ENCODE data around the gene LTC4S. TPM values are rescaled to one million over a fixed set of nuclear protein-coding genes. Genes with fewer than 3 reads are reported as not detected.
"Not testable (repeated sequence)": the region's sequence is repeated elsewhere in the genome, so short reads cannot be mapped to it uniquely, and the experiment has no call there.

The LTC4S gene, protein sequence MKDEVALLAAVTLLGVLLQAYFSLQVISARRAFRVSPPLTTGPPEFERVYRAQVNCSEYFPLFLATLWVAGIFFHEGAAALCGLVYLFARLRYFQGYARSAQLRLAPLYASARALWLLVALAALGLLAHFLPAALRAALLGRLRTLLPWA
- total RNA-seq (ENCODE audit: low replicate concordance) = 4.0 and 6.5 TPM in 2 replicates
- long read RNA-seq = 0 reads

GRCh38 chr5:179793468-179794139 lies at the start of gene LTC4S:
LTC4S (plus strand) TSS chr5:179793986; CDS start chr5:179794081, 95 bp downstream.
- Mint-ChIP-seq H3K36me3 (no peaks in the 10 kb centered on the region), H3K4me1 (ENCODE audit: unreplicated experiment) (no peaks in the 10 kb centered on the region), H3K9me3 (no peaks in the 10 kb centered on the region), H3K27me3 (no peaks in the 10 kb centered on the region), H3K4me3 (peak within 1 kb of the TSS; percentile 74), H3K27ac (peak within 1 kb of the TSS; percentile 29)
- no peak for DNase-seq (ENCODE audit: extremely low spot score, unreplicated experiment)
- no peak for TF ChIP-seq CTCF (conservative IDR thresholded peaks at IDR 0.05)

DNA sequence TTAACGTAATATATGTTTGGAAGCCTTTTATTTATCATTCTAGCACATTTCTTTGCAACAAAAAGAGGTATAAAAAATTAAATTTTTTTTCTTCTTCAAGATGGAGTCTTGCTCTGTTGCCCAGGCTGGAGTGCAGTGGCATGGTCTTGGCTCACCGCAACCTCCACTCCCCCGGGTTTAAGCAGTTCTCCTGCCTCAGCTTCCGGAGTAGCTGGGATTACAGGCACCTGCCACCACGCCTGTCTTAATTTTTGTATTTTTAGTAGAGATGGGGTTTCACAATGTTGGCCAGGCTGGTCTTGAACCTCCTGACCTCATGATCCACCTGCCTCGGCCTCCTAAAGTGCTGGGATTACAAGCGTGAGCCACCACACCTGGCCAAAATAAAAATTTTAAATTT lies 49.7 kb upstream of the LTC4S start:
- not testable (repeated sequence) for H3K27ac Mint-ChIP-seq; H3K9me3 Mint-ChIP-seq; H3K27me3 Mint-ChIP-seq; DNase-seq (ENCODE audit: extremely low spot score, unreplicated experiment); H3K4me1 Mint-ChIP-seq (ENCODE audit: unreplicated experiment); H3K4me3 Mint-ChIP-seq
- H3K36me3 Mint-ChIP-seq = peaks cover 26% of the 10 kb centered on the region

DNA sequence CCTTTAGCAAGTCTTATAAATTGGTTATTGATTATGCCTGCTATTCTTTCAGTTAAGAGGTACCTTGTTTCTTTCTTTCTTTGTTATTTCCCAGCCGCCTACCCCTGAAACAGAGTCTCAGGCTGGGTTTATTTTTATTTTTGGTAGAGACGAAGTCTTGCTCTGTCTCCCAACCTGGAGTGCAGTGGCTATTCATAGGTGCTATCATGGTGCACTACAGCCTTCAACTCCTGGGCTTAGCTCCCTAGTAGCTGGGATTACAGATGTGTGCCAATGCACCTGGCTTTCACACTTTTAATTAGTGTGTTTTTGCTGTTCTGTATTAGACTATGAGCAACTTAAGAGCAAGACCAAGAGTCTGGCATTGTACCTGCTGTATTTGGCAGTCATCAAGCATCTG lies 46.9 kb upstream of the LTC4S start:
- Mint-ChIP-seq H3K4me3 (no peak overlapping the region), H3K36me3 (peaks cover 19% of the 10 kb centered on the region), H3K9me3 (peaks cover 6% of the 10 kb centered on the region), H3K27ac (no peak overlapping the region), H3K4me1 (ENCODE audit: unreplicated experiment) (peaks cover 4% of the 10 kb centered on the region), H3K27me3 (no peaks in the 10 kb centered on the region)
- no peak for DNase-seq (ENCODE audit: extremely low spot score, unreplicated experiment)
- no peak for TF ChIP-seq CTCF (conservative IDR thresholded peaks at IDR 0.05)

DNA sequence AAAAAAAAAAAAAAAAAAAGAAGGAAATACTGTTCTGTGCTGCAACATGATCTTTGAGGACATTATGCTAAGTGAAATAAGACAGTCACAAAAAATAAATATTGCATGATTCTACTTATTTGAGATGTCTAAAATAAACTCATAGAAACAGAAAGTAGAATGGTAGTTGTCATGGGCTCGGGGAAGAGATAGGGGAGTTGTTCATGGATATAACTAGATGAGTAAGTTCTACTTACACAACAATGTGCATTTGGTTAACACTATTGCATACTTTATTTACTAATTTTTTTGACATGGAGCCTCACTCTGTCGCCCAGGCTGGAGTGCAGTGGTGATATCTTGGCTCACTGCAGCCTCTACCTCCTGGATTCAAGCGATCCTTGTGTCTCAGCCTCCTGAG lies 46.0 kb upstream of the LTC4S start:
- Mint-ChIP-seq H3K4me1 (ENCODE audit: unreplicated experiment) (peaks cover 4% of the 10 kb centered on the region), H3K27me3 (no peaks in the 10 kb centered on the region), H3K27ac (no peak overlapping the region), H3K4me3 (no peak overlapping the region), H3K36me3 (peaks cover 19% of the 10 kb centered on the region), H3K9me3 (peaks cover 6% of the 10 kb centered on the region)
- no peak for TF ChIP-seq CTCF (conservative IDR thresholded peaks at IDR 0.05)
- no peak for DNase-seq (ENCODE audit: extremely low spot score, unreplicated experiment)

GRCh38 chr5:179749857-179750508 lies 43.8 kb upstream of the LTC4S start:
- peaks cover 29% of the 10 kb centered on the region for H3K36me3 Mint-ChIP-seq
- no peak overlapping the region for H3K4me3 Mint-ChIP-seq
- TF ChIP-seq CTCF (conservative IDR thresholded peaks at IDR 0.05) = no peak
- no peak for DNase-seq (ENCODE audit: extremely low spot score, unreplicated experiment)
- no peaks in the 10 kb centered on the region for H3K27me3 Mint-ChIP-seq
- H3K27ac Mint-ChIP-seq = no peak overlapping the region
- peaks cover 21% of the 10 kb centered on the region for H3K4me1 Mint-ChIP-seq (ENCODE audit: unreplicated experiment)
- H3K9me3 Mint-ChIP-seq = peaks cover 10% of the 10 kb centered on the region

DNA sequence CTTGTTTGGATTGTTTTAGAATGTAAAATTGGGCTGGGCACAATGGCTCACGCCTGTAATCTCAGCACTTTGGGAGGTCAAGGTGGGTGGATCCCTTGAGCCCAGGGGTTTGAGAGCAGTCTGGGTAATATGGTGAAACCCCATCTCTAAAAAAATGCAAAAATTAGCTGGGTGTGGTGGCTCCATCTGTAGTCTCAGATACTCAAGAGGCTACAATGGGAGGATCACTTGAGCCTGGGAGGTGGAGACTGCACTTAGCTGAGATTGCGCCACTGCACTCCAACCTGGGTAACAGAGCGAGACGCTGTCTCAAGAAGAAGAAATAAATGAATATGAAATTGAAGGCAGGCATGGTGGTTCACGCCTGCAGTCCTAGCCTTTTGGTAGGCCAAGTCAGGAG lies 39.8 kb upstream of the LTC4S start:
- H3K36me3 Mint-ChIP-seq = peaks cover 25% of the 10 kb centered on the region
- peaks cover 4% of the 10 kb centered on the region for H3K9me3 Mint-ChIP-seq
- no peaks in the 10 kb centered on the region for H3K27me3 Mint-ChIP-seq
- H3K4me1 Mint-ChIP-seq (ENCODE audit: unreplicated experiment) = peaks cover 29% of the 10 kb centered on the region
- TF ChIP-seq CTCF (conservative IDR thresholded peaks at IDR 0.05) = no peak
- H3K4me3 Mint-ChIP-seq = no peak overlapping the region
- DNase-seq (ENCODE audit: extremely low spot score, unreplicated experiment) = no peak
- H3K27ac Mint-ChIP-seq = peak overlapping the region; percentile 74
